ENCODE data around the gene ANXA2R. TPM values are rescaled to one million over a fixed set of nuclear protein-coding genes. Genes with fewer than 3 reads are reported as not detected.
A peak's percentile ranks its signal among the peaks of the same experiment; 100 is the strongest.

The ANXA2R gene
- total RNA-seq, 1 experiment from 2014 or later = 3.1 TPM

DNA sequence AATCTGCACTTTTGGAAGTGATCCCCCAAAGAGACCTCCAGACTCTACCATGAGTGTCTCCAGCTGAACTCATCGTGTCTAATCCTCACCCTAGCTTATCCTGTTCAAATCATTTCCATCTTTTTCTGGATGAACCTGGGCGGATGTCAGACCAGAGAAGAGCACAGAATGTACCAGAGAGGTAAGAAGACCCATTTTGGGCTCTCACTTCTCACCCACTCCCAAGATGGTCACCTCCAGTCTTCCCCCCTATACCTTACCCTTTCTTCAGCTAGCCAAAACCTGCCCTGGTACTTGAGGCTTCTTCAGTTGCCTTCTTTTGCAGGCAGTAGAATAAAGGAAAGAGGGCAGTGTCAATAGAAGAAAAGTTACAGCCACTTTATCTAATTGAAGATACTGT is 27.9 kb upstream of the ANXA2R start:
- no peaks in the 10 kb centered on the region for H3K27me3 Mint-ChIP-seq (ENCODE audit: insufficient read depth, unreplicated experiment)
- intact Hi-C loops (cut with micrococcal nuclease; ENCODE audit: unreplicated experiment) = no loop called here
- BruUV-seq (replicated peaks) = no TSS peak

DNA sequence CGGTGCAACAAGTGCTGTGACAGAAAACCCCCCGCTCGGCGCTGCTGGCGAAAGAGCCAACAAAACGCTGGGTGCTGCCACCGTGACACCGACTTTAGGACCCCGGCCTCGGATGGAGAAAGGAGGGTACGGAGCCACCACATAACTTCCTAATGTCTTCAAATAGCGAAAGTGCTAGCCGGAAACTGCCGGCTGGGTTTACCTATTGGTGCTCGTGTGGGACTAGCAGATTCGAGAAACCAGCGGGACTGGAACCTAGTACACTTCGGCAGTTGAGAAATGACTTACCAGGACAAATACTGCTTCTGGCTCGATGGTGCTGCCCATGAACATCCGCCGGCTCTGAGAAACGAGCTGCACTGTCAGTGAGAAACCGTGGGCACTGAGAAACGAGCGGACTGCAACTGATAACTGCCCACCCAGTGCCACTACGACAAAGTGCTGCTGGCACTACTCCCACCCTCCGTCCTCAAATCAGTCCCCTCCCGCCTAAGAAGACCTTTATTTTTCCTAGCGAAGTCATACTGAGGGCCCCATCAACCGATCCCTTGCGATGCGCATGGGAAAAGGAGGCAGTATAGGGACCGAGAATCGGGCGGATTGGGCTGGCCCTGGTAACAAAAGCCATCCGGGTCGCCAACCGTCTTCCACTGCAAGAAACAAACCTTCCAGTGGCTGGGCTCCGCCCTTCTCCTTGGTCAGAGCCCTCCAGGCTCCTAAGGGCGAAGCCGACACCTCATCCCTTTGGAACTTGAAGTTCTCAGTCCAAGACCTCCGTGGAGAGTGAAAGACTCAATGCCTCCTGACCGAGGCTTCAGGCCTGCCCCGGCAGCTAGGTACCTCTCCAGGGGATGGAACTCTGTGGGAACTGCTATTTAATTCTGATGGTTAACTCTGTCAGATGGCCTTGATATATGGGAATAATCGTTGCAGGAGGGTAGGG is 27.0 kb upstream of the ANXA2R start:
- Mint-ChIP-seq H3K9me3 (ENCODE audit: unreplicated experiment) (no peaks in the 10 kb centered on the region), H3K4me3 (ENCODE audit: unreplicated experiment) (peak overlapping the region; percentile 88), H3K27ac (ENCODE audit: unreplicated experiment) (peak overlapping the region; percentile 86), H3K36me3 (ENCODE audit: insufficient read depth, unreplicated experiment) (peaks cover 46% of the 10 kb centered on the region), H3K27me3 (ENCODE audit: insufficient read depth, unreplicated experiment) (no peaks in the 10 kb centered on the region), H3K4me1 (ENCODE audit: low read depth, unreplicated experiment) (peaks cover 19% of the 10 kb centered on the region)
- ChIA-PET POLR2A (no interaction called here), CTCF (interaction anchor here (3.2 kb wide), 1 partner anchor 25 kb away, joined by 23 read pairs; no protein-coding TSS in a partner anchor)
- intact Hi-C loops (cut with micrococcal nuclease; ENCODE audit: unreplicated experiment) = loop anchor here (1.0 kb wide), 2 partner anchors 10 to 54 kb away; no protein-coding TSS in a partner anchor
- Histone ChIP-seq H3K36me3 (ENCODE audit: control insufficient read depth, insufficient read depth, low read length) (no peaks in the 10 kb centered on the region), H3K27me3 (replicated peaks; ENCODE audit: control insufficient read depth, insufficient read depth, low read length) (no peaks in the 10 kb centered on the region), H3K4me1 (peaks cover 20% of the 10 kb centered on the region), H3K9me3 (no peaks in the 10 kb centered on the region), H3K4me3 (ENCODE audit: low read depth, low read length) (peak overlapping the region; percentile 57)
- BruUV-seq (replicated peaks) = TSS peak; percentile 14
- peak; percentile 89 to 90 for DNase-seq
- no peak for TF ChIP-seq CTCF (IDR thresholded peaks at IDR 0.05; ENCODE audit: insufficient read depth in 1 of 2, low read depth in 1 of 2, low read length in 1 of 2, severe bottlenecking in 1 of 2, unreplicated experiment in 1 of 2)

More for the DNA sequence above, 27.9 kb upstream of the ANXA2R start:
- H3K4me1 ChIP-seq = peaks cover 19% of the 10 kb centered on the region
- DNase-seq = no peak
- H3K9me3 ChIP-seq = no peaks in the 10 kb centered on the region
- no peaks in the 10 kb centered on the region for H3K9me3 Mint-ChIP-seq (ENCODE audit: unreplicated experiment)
- CTCF ChIA-PET = interaction anchor here (0.8 kb wide), 1 partner anchor 334 kb away, joined by 3 read pairs; no protein-coding TSS in a partner anchor
- peak overlapping the region; percentile 86 for H3K27ac Mint-ChIP-seq (ENCODE audit: unreplicated experiment)
- no peaks in the 10 kb centered on the region for H3K27me3 ChIP-seq (replicated peaks; ENCODE audit: control insufficient read depth, insufficient read depth, low read length)
- peak overlapping the region; percentile 57 for H3K4me3 ChIP-seq (ENCODE audit: low read depth, low read length)
- H3K36me3 Mint-ChIP-seq (ENCODE audit: insufficient read depth, unreplicated experiment) = peaks cover 42% of the 10 kb centered on the region
- TF ChIP-seq CTCF (IDR thresholded peaks at IDR 0.05; ENCODE audit: insufficient read depth in 1 of 2, low read depth in 1 of 2, low read length in 1 of 2, severe bottlenecking in 1 of 2, unreplicated experiment in 1 of 2) = no peak
- peaks cover 15% of the 10 kb centered on the region for H3K4me1 Mint-ChIP-seq (ENCODE audit: low read depth, unreplicated experiment)
- POLR2A ChIA-PET = no interaction called here
- H3K36me3 ChIP-seq (ENCODE audit: control insufficient read depth, insufficient read depth, low read length) = no peaks in the 10 kb centered on the region
- peak overlapping the region; percentile 88 for H3K4me3 Mint-ChIP-seq (ENCODE audit: unreplicated experiment)

GRCh38 chr5:43065948-43066798 is 26.1 kb upstream of the ANXA2R start:
- peaks cover 46% of the 10 kb centered on the region for H3K36me3 Mint-ChIP-seq (ENCODE audit: insufficient read depth, unreplicated experiment)
- H3K4me1 ChIP-seq = peaks cover 29% of the 10 kb centered on the region
- CTCF ChIA-PET = interaction anchor here (0.5 to 3.2 kb wide), 6 partner anchors 24 to 157 kb away, joined by 3 to 23 read pairs (median 4); no protein-coding TSS in a partner anchor
- no peaks in the 10 kb centered on the region for H3K27me3 ChIP-seq (replicated peaks; ENCODE audit: control insufficient read depth, insufficient read depth, low read length)
- peaks cover 27% of the 10 kb centered on the region for H3K4me1 Mint-ChIP-seq (ENCODE audit: low read depth, unreplicated experiment)
- DNase-seq = peak; percentile 64 to 73
- intact Hi-C loops (cut with micrococcal nuclease; ENCODE audit: unreplicated experiment) = loop anchor here (1.0 to 2.0 kb wide), 4 partner anchors 24 to 247 kb away; partner anchors contain the start of gene HMGCS1
- no peak for TF ChIP-seq CTCF (IDR thresholded peaks at IDR 0.05; ENCODE audit: insufficient read depth in 1 of 2, low read depth in 1 of 2, low read length in 1 of 2, severe bottlenecking in 1 of 2, unreplicated experiment in 1 of 2)
- peak overlapping the region; percentile 86 for H3K27ac Mint-ChIP-seq (ENCODE audit: unreplicated experiment)
- no peaks in the 10 kb centered on the region for H3K9me3 ChIP-seq
- H3K36me3 ChIP-seq (ENCODE audit: control insufficient read depth, insufficient read depth, low read length) = no peaks in the 10 kb centered on the region
- H3K4me3 Mint-ChIP-seq (ENCODE audit: unreplicated experiment) = peak overlapping the region; percentile 88
- no TSS peak for BruUV-seq (replicated peaks)
- POLR2A ChIA-PET = interaction anchor here (0.6 to 1.0 kb wide), 3 partner anchors 25 to 1306 kb away, joined by 3 to 5 read pairs (median 4); no protein-coding TSS in a partner anchor
- no peaks in the 10 kb centered on the region for H3K9me3 Mint-ChIP-seq (ENCODE audit: unreplicated experiment)
- no peaks in the 10 kb centered on the region for H3K27me3 Mint-ChIP-seq (ENCODE audit: insufficient read depth, unreplicated experiment)
- peak overlapping the region; percentile 57 for H3K4me3 ChIP-seq (ENCODE audit: low read depth, low read length)
